Measurements from ENCODE around the gene RNF183.

GRCh38 chr9:113250807-113251206, 52.4 kb downstream of the RNF183 start:
- TF ChIP-seq YY1 (IDR thresholded peaks at IDR 0.05; ENCODE audit: insufficient read depth, insufficient read length): no peak
- no peak for TF ChIP-seq SUZ12 (IDR thresholded peaks at IDR 0.05; ENCODE audit: extremely low read depth, insufficient read depth, insufficient read length)
- TF ChIP-seq ZNF274 (IDR thresholded peaks at IDR 0.05; ENCODE audit: low read depth, low read length): no peak

All from NT2/D1 (cell line).